Caco-2 (cell line): ENCODE results near the gene RAB36. TPM values are rescaled to one million over a fixed set of nuclear protein-coding genes. Genes with fewer than 3 reads are reported as not detected.

Experiments used
- BruUV-seq: library from RNA; stranded (reverse); fragments of 400-500 nt; replicated peaks from 2 replicates; lab custom pipeline; 2021; lab: Mats Ljungman, UMichigan
- CTCF ChIA-PET: fragments of 300-600 bp; sonication (Branson Sonifier 250); formaldehyde crosslinking; loops from one replicate; lab custom pipeline; 2022; ENCODE audit warnings: antibody characterized with exemption; lab: Charles Lee
- POLR2A ChIA-PET: fragments of 300-600 bp; sonication (Branson Sonifier 250); formaldehyde crosslinking; loops from one replicate; lab custom pipeline; 2022; ENCODE audit warnings: antibody characterized with exemption; lab: Charles Lee
- DNase-seq, 2 experiments: peaks; one replicate each; pipeline versions ENCODE4 v3.0.0 to v3.0.0-alpha.2; 2020 to 2022
- H3K27me3 ChIP-seq: replicated peaks from 2 replicates; pipeline ENCODE4 v1.6.0; 2011; ENCODE audit warnings: low read length; ENCODE audit not compliant: control insufficient read depth, insufficient read depth
- H3K36me3 ChIP-seq: 2 replicates; pipeline ENCODE4 v1.5.1; 2011; ENCODE audit warnings: low read length; ENCODE audit not compliant: control insufficient read depth, insufficient read depth
- H3K4me1 ChIP-seq: fragments of 250-450 bp; sonication (Bioruptor Pico); 2 replicates; pipeline ENCODE4 v1.5.1; 2020; ENCODE audit warnings: mild to moderate bottlenecking
- H3K4me3 ChIP-seq: 2 replicates; pipeline ENCODE4 v1.5.1; 2011; ENCODE audit warnings: low read depth, mild to moderate bottlenecking, control low read depth, low read length
- H3K9me3 ChIP-seq: fragments of 250-450 bp; sonication (Bioruptor Pico); 2 replicates; pipeline ENCODE4 v1.5.1; 2020; ENCODE audit warnings: mild to moderate bottlenecking, moderate library complexity
- H3K27ac Mint-ChIP-seq: one replicate; pipeline ENCODE4 v1.8.0; 2022; ENCODE audit warnings: mixed read lengths; ENCODE audit not compliant: unreplicated experiment
- H3K27me3 Mint-ChIP-seq: one replicate; pipeline ENCODE4 v1.8.0; 2022; ENCODE audit warnings: mixed read lengths; ENCODE audit not compliant: insufficient read depth, unreplicated experiment
- H3K36me3 Mint-ChIP-seq: one replicate; pipeline ENCODE4 v1.8.0; 2022; ENCODE audit warnings: mild to moderate bottlenecking, mixed read lengths; ENCODE audit not compliant: insufficient read depth, unreplicated experiment
- H3K4me1 Mint-ChIP-seq: one replicate; pipeline ENCODE4 v1.8.0; 2022; ENCODE audit warnings: low read depth, mixed read lengths; ENCODE audit not compliant: unreplicated experiment
- H3K4me3 Mint-ChIP-seq: one replicate; pipeline ENCODE4 v1.8.0; 2022; ENCODE audit warnings: mild to moderate bottlenecking, moderate library complexity, mixed read lengths; ENCODE audit not compliant: unreplicated experiment
- H3K9me3 Mint-ChIP-seq: one replicate; pipeline ENCODE4 v1.8.0; 2022; ENCODE audit warnings: mixed read lengths; ENCODE audit not compliant: unreplicated experiment
- intact Hi-C: fragments of 100-400 bp; cut with micrococcal nuclease; formaldehyde crosslinking; loops from one replicate; pipeline ENCODE4 v1.10.0; 2022; ENCODE audit not compliant: unreplicated experiment
- total RNA-seq: library from RNA; stranded (reverse); gene quantifications from 2 replicates; pipeline ENCODE4 v1.2.3, GENCODE V29; 2022
- TF ChIP-seq, protein P1 (sequence below), 2 experiments: fragments of 200-600 bp in 1 of 2; IDR thresholded peaks; 1 replicate in 1 of 2; 2 replicates in 1 of 2; pipeline versions ENCODE4 v1.5.1 to v1.8.0; 2011 to 2022; ENCODE audit warnings: antibody characterized with exemption in 1 of 2, control low read depth in 1 of 2, inconsistent platforms in 1 of 2, low read depth in 1 of 2, low read length in 1 of 2, mild to moderate bottlenecking in 1 of 2, moderate library complexity in 1 of 2; ENCODE audit not compliant: insufficient read depth in 1 of 2, severe bottlenecking in 1 of 2, unreplicated experiment in 1 of 2

The RAB36 gene
- total RNA-seq, 1 experiment from 2014 or later = 0.52 TPM

DNA sequence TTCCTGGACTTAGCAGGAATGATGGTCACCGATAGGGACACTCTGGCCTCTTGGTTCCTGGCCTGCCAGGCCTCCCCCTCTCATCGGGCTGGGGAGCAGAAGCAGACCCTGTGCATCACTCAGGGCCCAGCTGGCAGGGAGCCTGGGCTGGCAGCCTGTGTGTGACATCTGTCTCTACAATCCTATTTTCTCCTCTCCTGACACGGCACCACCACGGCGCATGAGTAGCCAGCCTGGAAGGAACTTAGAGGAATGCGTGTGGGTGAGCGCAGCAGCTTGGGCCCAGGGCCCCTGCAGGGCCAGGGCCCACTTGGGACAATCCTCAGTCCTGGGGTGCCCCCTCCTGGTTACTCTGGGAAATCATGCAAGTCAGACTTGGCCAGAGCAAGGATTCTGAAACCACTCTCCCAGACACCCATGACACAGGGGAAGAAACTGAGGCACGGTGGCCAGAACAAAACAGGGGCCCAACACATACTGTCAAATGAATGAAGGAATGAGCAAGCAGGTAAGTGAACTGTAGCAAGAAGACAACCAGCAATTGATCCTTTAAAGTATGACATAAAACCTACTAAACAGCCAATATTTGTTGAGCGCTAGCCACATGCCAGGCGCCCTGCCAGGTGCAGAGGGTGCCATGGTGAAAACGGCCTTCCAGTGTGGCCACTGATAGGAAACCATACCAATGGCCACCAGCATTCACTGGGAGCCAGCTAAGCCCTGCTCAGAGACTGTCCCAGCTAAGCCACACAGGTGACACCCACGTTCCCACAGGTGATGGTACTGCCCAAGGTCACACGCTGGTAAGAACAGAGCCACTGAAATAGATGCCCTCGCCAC lies 16.8 kb upstream of the RAB36 start:
- H3K27ac Mint-ChIP-seq = no peak overlapping the region
- POLR2A ChIA-PET = no interaction called here

DNA sequence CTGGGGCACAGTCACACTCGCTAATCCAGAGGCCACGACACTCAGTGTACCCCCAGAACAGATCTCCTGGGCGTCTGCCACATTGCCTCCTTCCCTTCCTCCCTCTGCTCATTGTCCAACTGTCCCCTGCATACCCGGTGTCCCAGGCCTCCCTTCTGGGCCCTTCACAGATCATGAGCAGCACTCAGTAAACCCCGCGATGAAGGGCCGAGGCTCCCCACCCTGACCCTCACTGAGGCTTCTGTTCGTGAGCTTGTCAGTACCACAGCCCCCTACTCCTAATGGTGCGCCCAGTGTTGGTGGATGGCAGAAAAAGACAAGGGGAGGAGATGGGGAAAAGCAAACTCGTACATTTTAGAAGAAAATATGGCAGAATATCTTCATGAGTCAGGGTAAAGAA lies 16.1 kb upstream of the RAB36 start:
- intact Hi-C loops = no loop called here
- no peak overlapping the region for H3K27ac Mint-ChIP-seq

More for the DNA sequence above, 16.8 kb upstream of the RAB36 start:
- CTCF ChIA-PET = interaction anchor here (0.5 to 1.6 kb wide), 4 partner anchors 58 to 173 kb away, joined by 3 to 42 read pairs (median 4); partner anchors contain the start of gene GNAZ
- Mint-ChIP-seq H3K27me3 (no peaks in the 10 kb centered on the region), H3K4me3 (no peak overlapping the region), H3K4me1 (no peaks in the 10 kb centered on the region), H3K9me3 (no peaks in the 10 kb centered on the region), H3K36me3 (no peaks in the 10 kb centered on the region)
- Histone ChIP-seq H3K36me3 (no peaks in the 10 kb centered on the region), H3K9me3 (no peaks in the 10 kb centered on the region), H3K27me3 (no peaks in the 10 kb centered on the region), H3K4me1 (no peaks in the 10 kb centered on the region), H3K4me3 (no peak overlapping the region)
- peak; percentile 67 to 86 for DNase-seq
- TF ChIP-seq, protein P1, sequence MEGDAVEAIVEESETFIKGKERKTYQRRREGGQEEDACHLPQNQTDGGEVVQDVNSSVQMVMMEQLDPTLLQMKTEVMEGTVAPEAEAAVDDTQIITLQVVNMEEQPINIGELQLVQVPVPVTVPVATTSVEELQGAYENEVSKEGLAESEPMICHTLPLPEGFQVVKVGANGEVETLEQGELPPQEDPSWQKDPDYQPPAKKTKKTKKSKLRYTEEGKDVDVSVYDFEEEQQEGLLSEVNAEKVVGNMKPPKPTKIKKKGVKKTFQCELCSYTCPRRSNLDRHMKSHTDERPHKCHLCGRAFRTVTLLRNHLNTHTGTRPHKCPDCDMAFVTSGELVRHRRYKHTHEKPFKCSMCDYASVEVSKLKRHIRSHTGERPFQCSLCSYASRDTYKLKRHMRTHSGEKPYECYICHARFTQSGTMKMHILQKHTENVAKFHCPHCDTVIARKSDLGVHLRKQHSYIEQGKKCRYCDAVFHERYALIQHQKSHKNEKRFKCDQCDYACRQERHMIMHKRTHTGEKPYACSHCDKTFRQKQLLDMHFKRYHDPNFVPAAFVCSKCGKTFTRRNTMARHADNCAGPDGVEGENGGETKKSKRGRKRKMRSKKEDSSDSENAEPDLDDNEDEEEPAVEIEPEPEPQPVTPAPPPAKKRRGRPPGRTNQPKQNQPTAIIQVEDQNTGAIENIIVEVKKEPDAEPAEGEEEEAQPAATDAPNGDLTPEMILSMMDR (IDR thresholded peaks at IDR 0.05; ENCODE audit: insufficient read depth in 1 of 2, low read depth in 1 of 2, low read length in 1 of 2, severe bottlenecking in 1 of 2, unreplicated experiment in 1 of 2) = peak; percentile 64 to 76
- no TSS peak for BruUV-seq
- intact Hi-C loops = loop anchor here (1.0 kb wide), 1 partner anchor 169 kb away; no protein-coding TSS in a partner anchor

DNA sequence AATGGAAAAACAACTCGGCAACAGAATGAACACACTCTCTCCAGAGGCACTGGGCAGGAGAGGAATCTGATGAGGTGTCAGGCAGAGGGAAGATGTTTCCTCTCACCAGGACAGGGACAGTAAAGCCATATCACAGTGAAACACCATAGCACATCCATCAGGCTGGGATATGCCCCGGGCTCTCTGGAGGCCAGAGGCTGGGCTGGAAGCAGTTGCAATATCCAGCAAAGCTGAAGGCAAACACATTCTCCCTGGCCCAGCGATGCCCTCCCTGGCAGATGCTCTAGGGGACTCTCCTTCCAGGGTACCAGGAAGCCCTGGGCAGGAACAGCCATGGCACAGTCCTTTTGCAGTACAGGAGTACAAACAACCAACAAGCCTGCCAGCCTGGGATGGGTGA lies 14.6 kb upstream of the RAB36 start:
- no peaks in the 10 kb centered on the region for H3K36me3 Mint-ChIP-seq
- ChIA-PET POLR2A (no interaction called here), CTCF (no interaction called here)
- intact Hi-C loops = no loop called here
- DNase-seq = no peak
- H3K27me3 Mint-ChIP-seq = no peaks in the 10 kb centered on the region
- TF ChIP-seq, protein P1 (IDR thresholded peaks at IDR 0.05; ENCODE audit: insufficient read depth in 1 of 2, low read depth in 1 of 2, low read length in 1 of 2, severe bottlenecking in 1 of 2, unreplicated experiment in 1 of 2) = no peak
- no peaks in the 10 kb centered on the region for H3K27me3 ChIP-seq
- no peak overlapping the region for H3K4me3 Mint-ChIP-seq
- no peaks in the 10 kb centered on the region for H3K36me3 ChIP-seq
- H3K4me1 ChIP-seq = no peaks in the 10 kb centered on the region
- BruUV-seq = no TSS peak
- no peaks in the 10 kb centered on the region for H3K4me1 Mint-ChIP-seq
- H3K4me3 ChIP-seq = no peak overlapping the region
- H3K9me3 ChIP-seq = no peaks in the 10 kb centered on the region
- H3K27ac Mint-ChIP-seq = no peak overlapping the region
- no peaks in the 10 kb centered on the region for H3K9me3 Mint-ChIP-seq

More for the DNA sequence above, 16.1 kb upstream of the RAB36 start:
- no peaks in the 10 kb centered on the region for H3K27me3 Mint-ChIP-seq
- POLR2A ChIA-PET = no interaction called here
- no peaks in the 10 kb centered on the region for H3K36me3 Mint-ChIP-seq
- no peaks in the 10 kb centered on the region for H3K9me3 Mint-ChIP-seq
- Histone ChIP-seq H3K27me3 (no peaks in the 10 kb centered on the region), H3K4me1 (no peaks in the 10 kb centered on the region), H3K36me3 (no peaks in the 10 kb centered on the region), H3K9me3 (no peaks in the 10 kb centered on the region), H3K4me3 (no peak overlapping the region)
- BruUV-seq = no TSS peak
- CTCF ChIA-PET = interaction anchor here (1.4 to 1.6 kb wide), 2 partner anchors 153 to 168 kb away, joined by 3 to 42 read pairs; no protein-coding TSS in a partner anchor
- no peak overlapping the region for H3K4me3 Mint-ChIP-seq
- TF ChIP-seq, protein P1 (IDR thresholded peaks at IDR 0.05; ENCODE audit: insufficient read depth in 1 of 2, low read depth in 1 of 2, low read length in 1 of 2, severe bottlenecking in 1 of 2, unreplicated experiment in 1 of 2) = no peak
- no peaks in the 10 kb centered on the region for H3K4me1 Mint-ChIP-seq
- DNase-seq = no peak
